ENCODE results near the gene SLC24A4.

Gene SLC24A4

GRCh38 chr14:92323011-92323915 is at the start of gene SLC24A4:
TSS of gene SLC24A4 (plus strand) at chr14:92323165. CDS start at chr14:92323831, 666 bp downstream.
- peak; percentile 44 for DNase-seq (ENCODE audit: low spot score)

GRCh38 chr14:92273166-92273565 is 49.8 kb upstream of the SLC24A4 start:
- no peak for DNase-seq (ENCODE audit: low spot score)

- DNase-seq (ENCODE audit: low spot score): no peak
These were observed 48.9 kb upstream of the SLC24A4 start for GRCh38 chr14:92274055-92274454.

GRCh38 chr14:92276074-92276473 is 46.9 kb upstream of the SLC24A4 start:
- DNase-seq (ENCODE audit: low spot score): no peak

- DNase-seq (ENCODE audit: low spot score): no peak
These were observed 45.9 kb upstream of the SLC24A4 start for GRCh38 chr14:92277031-92277430.

- DNase-seq (ENCODE audit: low spot score): no peak
These were observed 42.3 kb upstream of the SLC24A4 start for GRCh38 chr14:92280554-92281262.

GRCh38 chr14:92282669-92283068 is 40.3 kb upstream of the SLC24A4 start:
- no peak for DNase-seq (ENCODE audit: low spot score)

- no peak for DNase-seq (ENCODE audit: low spot score)
These were observed 37.7 kb upstream of the SLC24A4 start for GRCh38 chr14:92285311-92285710.

- DNase-seq (ENCODE audit: low spot score): no peak
These were observed 35.0 kb upstream of the SLC24A4 start for GRCh38 chr14:92287987-92288386.

- no peak for DNase-seq (ENCODE audit: low spot score)
These were observed 33.8 kb upstream of the SLC24A4 start for GRCh38 chr14:92288994-92289660.

- DNase-seq (ENCODE audit: low spot score): no peak
These were observed 30.3 kb upstream of the SLC24A4 start for GRCh38 chr14:92292673-92293072.

- no peak for DNase-seq (ENCODE audit: low spot score)
These were observed 28.5 kb upstream of the SLC24A4 start for GRCh38 chr14:92294506-92294905.

- no peak for DNase-seq (ENCODE audit: low spot score)
These were observed 25.0 kb upstream of the SLC24A4 start for GRCh38 chr14:92297818-92298595.

GRCh38 chr14:92302481-92302880 is 20.5 kb upstream of the SLC24A4 start:
- DNase-seq (ENCODE audit: low spot score): no peak

GRCh38 chr14:92308716-92309115 is 14.2 kb upstream of the SLC24A4 start:
- no peak for DNase-seq (ENCODE audit: low spot score)

- DNase-seq (ENCODE audit: low spot score): no peak
These were observed 12.9 kb upstream of the SLC24A4 start for GRCh38 chr14:92309968-92310530.

- DNase-seq (ENCODE audit: low spot score): no peak
These were observed 12.1 kb upstream of the SLC24A4 start for GRCh38 chr14:92310776-92311375.

- DNase-seq (ENCODE audit: low spot score): no peak
These were observed 8.8 kb upstream of the SLC24A4 start for GRCh38 chr14:92314182-92314581.

- DNase-seq (ENCODE audit: low spot score): no peak
These were observed 7.7 kb upstream of the SLC24A4 start for GRCh38 chr14:92315050-92315805.

- no peak for DNase-seq (ENCODE audit: low spot score)
These were observed 6.8 kb upstream of the SLC24A4 start for GRCh38 chr14:92316176-92316575.

All from GM03348 (cell line).